ENCODE measurements around the gene ANXA2.

ANXA2 gene

DNA sequence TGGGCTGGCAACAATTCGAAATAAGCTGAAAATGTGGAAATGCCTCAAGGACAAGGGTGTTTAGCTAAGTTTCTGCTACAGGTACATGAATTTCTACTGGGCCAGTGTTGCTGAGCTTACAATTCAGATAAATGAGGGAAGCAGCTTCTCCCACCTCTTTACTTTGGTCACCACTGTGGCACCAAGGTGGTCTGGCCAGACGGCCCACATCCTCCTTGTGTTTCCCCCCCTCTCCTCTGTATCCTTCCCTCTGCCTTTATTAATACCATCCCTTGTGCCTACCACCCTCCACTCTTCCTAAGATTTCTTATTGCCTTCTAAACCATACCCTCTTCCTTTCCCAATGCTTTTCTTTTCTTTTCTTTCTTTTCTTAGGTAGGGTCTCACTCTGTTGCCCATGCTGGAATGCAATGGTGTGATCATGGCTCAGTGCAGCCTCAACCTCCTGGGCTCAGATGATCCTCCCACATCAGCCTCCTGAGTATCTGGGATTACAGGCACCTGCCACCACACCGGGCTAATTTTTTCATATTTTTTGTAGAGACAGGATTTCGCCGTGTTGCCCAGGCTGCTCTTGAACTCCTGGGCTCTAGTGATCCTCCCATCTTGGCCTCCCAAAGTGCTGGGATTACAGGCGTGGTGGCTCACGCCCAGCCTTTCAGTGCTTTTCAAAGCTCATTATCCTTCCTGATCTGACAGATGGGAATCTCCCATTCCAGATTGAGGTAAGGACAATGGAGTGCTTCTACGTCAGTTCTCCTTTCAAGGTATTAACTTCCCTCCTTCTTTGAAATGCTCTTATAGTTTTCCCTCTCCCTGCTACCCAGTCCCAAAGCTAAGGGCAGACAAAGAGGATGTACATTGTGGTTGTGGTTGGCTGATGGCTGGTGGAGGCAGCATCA is 14.8 kb downstream of the ANXA2 start:
- TF ChIP-seq, protein P1, sequence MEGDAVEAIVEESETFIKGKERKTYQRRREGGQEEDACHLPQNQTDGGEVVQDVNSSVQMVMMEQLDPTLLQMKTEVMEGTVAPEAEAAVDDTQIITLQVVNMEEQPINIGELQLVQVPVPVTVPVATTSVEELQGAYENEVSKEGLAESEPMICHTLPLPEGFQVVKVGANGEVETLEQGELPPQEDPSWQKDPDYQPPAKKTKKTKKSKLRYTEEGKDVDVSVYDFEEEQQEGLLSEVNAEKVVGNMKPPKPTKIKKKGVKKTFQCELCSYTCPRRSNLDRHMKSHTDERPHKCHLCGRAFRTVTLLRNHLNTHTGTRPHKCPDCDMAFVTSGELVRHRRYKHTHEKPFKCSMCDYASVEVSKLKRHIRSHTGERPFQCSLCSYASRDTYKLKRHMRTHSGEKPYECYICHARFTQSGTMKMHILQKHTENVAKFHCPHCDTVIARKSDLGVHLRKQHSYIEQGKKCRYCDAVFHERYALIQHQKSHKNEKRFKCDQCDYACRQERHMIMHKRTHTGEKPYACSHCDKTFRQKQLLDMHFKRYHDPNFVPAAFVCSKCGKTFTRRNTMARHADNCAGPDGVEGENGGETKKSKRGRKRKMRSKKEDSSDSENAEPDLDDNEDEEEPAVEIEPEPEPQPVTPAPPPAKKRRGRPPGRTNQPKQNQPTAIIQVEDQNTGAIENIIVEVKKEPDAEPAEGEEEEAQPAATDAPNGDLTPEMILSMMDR (IDR thresholded peaks at IDR 0.05): no peak

DNA sequence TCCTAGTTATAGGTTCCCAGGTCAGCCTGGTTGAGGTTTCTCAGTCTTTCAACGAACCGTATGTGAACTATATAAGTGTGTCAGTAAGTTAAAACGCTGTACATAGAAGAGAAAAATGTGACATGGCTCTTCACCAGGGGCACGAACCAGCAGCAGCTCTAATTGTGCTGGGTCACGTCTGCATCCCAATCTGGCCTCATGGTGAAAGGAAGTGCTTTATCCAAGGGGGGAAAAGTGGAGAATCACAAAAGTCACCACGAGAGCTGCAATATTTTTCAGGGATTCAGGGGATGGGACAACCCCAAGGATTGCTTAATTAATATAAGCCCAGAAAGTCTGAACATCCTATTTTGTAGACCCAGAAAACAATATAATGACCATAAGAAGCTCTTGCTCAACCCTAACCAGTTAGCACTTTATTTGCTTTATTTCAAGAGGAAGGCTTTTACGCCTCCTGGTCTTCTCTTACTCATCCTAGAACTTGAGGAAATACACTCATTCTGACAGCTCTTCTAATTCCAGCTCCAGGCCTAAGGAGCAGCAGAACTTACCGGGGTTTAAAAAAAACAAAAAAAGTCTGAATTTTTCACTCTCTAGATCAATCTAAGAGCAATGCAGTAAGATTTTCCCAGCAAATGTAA is 16.5 kb downstream of the ANXA2 start:
- TF ChIP-seq, protein P1 (IDR thresholded peaks at IDR 0.05): no peak

DNA sequence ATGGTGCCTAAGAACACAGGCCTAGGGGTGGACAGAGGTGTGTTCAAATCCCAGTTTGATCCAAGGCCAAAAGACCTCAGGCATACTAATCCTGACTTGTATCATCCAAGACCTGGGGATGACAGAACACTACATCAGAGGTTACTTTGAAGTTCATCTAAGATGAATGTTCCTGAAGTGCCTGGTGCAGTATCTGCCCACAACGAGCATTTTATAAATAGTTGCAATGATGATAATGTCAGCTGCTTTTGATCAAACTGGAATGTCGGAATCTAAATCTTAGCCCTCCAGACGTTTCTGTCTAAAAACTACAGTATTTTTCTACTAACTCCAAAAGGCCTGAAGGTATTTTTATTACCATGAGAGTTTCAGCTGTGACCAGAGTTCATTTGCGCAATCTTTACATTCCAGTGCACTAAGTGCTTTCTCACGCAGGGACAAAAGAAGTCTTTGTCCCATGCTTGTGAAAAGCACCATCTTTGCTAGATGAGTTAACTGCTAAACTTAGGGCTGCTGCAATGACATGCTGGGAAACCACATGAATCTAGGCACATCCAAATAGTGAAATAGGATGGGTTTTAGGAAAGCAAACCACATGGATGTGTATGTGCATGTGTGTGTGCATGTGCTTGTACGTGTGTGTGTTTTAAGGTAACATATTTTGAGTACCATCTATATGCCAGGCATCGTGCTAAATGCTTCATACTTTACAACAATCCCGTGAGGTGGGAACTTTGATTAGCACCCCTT is 18.1 kb downstream of the ANXA2 start:
- TF ChIP-seq, protein P1 (IDR thresholded peaks at IDR 0.05): no peak

DNA sequence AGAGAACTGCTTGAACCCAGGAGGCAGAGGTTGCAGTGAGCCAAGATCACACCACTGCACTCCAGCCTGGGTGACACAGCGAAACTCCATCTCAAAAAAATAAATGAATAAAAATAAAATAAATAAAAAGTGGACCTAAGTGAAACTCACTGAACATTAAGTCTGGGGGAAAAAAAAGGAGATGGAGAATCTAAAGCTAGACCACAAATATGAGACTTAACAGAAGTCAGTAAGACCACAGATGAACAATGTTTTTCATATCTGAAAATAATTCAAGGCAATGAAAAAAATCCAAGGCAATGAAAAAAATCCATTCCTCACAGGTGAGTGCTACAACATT is 18.6 kb downstream of the ANXA2 start:
- TF ChIP-seq, protein P1 (IDR thresholded peaks at IDR 0.05): no peak

DNA sequence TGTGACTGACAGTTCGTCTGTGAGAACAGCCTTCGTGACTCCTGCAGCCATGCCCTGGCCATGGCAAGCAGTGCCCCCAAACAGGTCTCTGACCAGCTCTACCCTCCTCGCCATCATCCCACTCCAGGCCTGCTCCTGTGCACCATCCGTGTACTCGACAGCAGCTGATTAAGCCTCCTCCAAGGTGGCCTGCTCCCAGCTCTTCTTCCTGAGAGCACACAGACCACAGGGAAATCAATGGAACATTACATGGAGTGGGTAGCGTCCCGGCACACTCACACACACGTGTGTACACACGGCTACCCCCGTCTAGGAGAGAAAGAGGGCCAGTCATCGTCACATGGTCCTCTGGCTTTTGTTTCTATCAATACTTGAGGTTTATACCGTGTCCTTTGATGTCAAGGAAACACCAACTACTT is 21.1 kb downstream of the ANXA2 start:
- TF ChIP-seq, protein P1 (IDR thresholded peaks at IDR 0.05): no peak

DNA sequence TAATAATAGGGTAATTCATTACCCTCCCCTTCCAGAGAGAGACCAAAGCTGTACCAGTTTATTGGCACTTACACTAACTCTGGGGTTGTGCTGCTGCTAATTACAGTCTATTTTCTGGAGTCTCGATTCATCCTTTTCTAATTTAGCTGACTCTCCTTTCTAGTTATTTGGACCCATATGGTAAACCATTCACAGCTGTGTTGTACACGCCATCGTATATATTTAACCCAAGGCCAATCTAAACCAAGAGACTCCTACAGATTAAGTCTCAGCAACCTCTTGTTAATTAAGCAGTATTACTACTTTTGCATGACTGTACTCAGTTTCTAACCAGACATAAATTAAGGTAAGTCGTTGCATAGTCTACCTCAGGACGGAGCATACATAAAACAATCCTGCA is 22.5 kb downstream of the ANXA2 start:
- TF ChIP-seq, protein P1 (IDR thresholded peaks at IDR 0.05): no peak

DNA sequence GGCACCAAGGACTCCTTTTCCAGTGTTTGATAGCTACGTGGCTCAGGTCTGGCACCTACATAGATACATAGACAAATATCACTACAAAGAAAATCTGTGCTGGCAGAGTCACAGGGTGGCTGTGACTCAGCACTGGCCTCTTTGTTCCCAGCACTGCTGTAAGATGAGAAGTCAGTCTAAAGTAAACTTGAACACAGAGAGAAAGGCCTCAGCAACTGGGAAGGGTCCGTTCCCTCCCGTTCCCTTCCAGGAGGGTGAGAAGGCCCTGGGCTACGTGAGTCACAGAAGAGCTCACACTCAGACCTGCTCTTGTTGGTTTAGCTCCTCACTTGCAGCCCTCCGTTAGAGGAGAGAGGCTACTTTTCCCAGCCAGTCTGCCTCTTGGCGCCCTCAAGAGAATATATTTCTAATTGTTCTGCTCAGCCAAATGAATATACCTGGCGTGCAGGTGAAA is 23.1 kb downstream of the ANXA2 start:
- TF ChIP-seq, protein P1 (IDR thresholded peaks at IDR 0.05): no peak
